Right lobe of liver (tissue), 4 donors: ENCODE measurements around the gene CRIP3.

Experiments used
- CTCF ChIP-seq, 4 donors: fragments of 200-600 bp in 3 of 4; fragments of 450-650 bp in 1 of 4; IDR thresholded peaks; one replicate each; pipeline versions ENCODE4 v1.5.1 to v1.8.0; 2016 to 2022; ENCODE audit warnings: antibody characterized with exemption in 4 of 4, mild to moderate bottlenecking in 2 of 4
- POLR2A ChIP-seq: fragments of 450-650 bp; IDR thresholded peaks from one replicate; pipeline ENCODE4 v1.6.1; 2017; ENCODE audit warnings: antibody characterized with exemption, mild to moderate bottlenecking
- donor health status: DM: no; HTN: no; CAD: no.
- donor health status: DM: no; HTN: no; CAD: no.
- donor health status: DM: no; HTN: yes; CAD: no.

DNA sequence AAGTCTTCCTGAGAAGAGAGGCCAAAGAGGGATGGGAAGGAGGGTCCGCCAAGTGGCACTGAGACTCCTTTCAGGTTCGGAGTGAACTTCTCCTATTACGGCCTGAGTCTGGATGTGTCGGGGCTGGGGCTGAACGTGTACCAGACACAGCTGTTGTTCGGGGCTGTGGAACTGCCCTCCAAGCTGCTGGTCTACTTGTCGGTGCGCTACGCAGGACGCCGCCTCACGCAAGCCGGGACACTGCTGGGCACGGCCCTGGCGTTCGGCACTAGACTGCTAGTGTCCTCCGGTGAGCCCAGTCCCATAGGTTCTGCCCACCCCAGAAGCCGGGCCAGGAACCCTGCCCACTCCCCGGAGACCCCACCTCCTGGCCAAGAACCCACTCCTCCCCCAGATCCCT, 6.5 kb downstream of the CRIP3 start:
- TF ChIP-seq CTCF (IDR thresholded peaks at IDR 0.05), result no peak
- no peak for TF ChIP-seq POLR2A
